Neural progenitor cell (in vitro differentiated cells): ENCODE measurements around the gene BORCS8.

ENCODE experiments used
- CTCF ChIP-seq: fragments of 200-600 bp; sonication (generic); IDR thresholded peaks from 2 replicates; pipeline ENCODE4 v1.5.1; 2017; ENCODE audit warnings: antibody characterized with exemption, mild to moderate bottlenecking
- EZH2 ChIP-seq: fragments of 200-600 bp; sonication (generic); IDR thresholded peaks from 2 replicates; pipeline ENCODE4 v1.6.1; 2017; ENCODE audit warnings: antibody characterized with exemption, mild to moderate bottlenecking, moderate library complexity
- EZH2phosphoT487 ChIP-seq: fragments of 200-600 bp; sonication (generic); IDR thresholded peaks from 2 replicates; pipeline ENCODE4 v1.6.1; 2017; ENCODE audit warnings: antibody characterized with exemption

DNA sequence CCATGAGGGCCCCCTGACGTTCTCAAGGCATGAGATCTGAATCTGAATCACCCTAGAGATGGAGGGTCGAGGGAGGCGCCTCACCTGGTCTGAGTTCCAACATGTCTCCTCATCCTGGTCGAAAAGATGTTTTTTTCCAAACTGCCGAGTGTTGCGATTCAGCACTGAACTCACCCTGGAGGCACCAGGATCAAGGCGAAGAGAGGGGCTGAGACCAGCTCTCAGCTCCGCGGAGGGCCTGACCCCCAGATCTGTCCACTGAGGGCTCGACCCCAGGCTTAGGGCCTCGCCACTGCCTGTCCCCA lies 10.7 kb upstream of the BORCS8 start:
- TF ChIP-seq CTCF: no peak
- TF ChIP-seq EZH2: no peak
- TF ChIP-seq EZH2phosphoT487: no peak
